ENCODE measurements around the gene TBCB. TPM values are rescaled to one million over a fixed set of nuclear protein-coding genes. Genes with fewer than 3 reads are reported as not detected.
A peak's percentile ranks its signal among the peaks of the same experiment; 100 is the strongest.

The TBCB gene
- total RNA-seq, 4 donors from 2014 or later = 183 to 254 (median 225) TPM

- Histone ChIP-seq H3K9me3 (no peaks in the 10 kb centered on the region), H3K4me1 (peaks cover 5 to 35% (median 10%) of the 10 kb centered on the region in 4 donors), H3K4me3 (peak overlapping the region; percentile 80 to 94 (median 86)), H3K27me3 (no peaks in the 10 kb centered on the region), H3K27ac (peak overlapping the region; percentile 83 to 100 (median 98)), H3K36me3 (peaks cover 4 to 47% (median 16%) of the 10 kb centered on the region in 3 donors)
- TF ChIP-seq EP300 (IDR thresholded peaks at IDR 0.05) = peak in 1 of 2 donors; percentile 31
- peak; percentile 12 to 63 for TF ChIP-seq POLR2A (IDR thresholded peaks at IDR 0.05)
- no peak for TF ChIP-seq CTCF (IDR thresholded peaks at IDR 0.05)
- peak; percentile 73 to 95 for DNase-seq (ENCODE audit: low spot score in 2 of 2)
- WGBS, 2 donors = 24% methylated on average over 34 to 35 of the region's 42 CpGs
Measured at GRCh38 chr19:36141039-36141927, 26.0 kb downstream of the TBCB start.

DNA sequence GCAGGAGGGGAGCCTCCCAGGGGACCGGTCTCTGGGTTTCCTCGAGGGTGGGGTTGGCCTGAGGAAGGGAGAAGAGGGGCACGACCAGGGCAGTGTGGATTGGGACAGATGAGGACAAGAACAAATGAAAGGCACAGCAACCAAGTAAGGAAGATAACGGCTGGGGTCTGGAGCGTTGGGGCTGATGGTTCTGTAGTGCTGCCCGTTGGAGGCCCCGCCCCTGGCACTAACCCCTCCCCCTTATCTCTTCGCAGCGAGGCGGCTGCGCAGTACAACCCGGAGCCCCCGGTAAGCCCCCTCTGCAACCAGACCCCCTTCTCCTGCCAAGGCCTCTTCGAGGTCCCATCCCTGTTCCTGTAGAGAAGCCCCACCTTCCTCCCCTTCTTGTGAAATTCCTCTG is 26.8 kb downstream of the TBCB start:
- peaks cover 5 to 27% (median 7%) of the 10 kb centered on the region in 4 donors for H3K4me1 ChIP-seq
- no peak for DNase-seq (ENCODE audit: low spot score in 2 of 2)
- H3K4me3 ChIP-seq = no peak overlapping the region
- no peak for TF ChIP-seq CTCF (IDR thresholded peaks at IDR 0.05)
- no peak for TF ChIP-seq EP300 (IDR thresholded peaks at IDR 0.05)
- TF ChIP-seq POLR2A (IDR thresholded peaks at IDR 0.05) = no peak
- H3K27ac ChIP-seq = peak overlapping the region in 3 of 4 donors; percentile 98 to 100 (median 98)
- 84 to 90% methylated on average over 14 of the region's 14 CpGs for WGBS, 2 donors
- H3K27me3 ChIP-seq = no peaks in the 10 kb centered on the region
- peaks cover 8 to 55% (median 24%) of the 10 kb centered on the region in 3 donors for H3K36me3 ChIP-seq
- no peaks in the 10 kb centered on the region for H3K9me3 ChIP-seq

GRCh38 chr19:36142496-36142895 is 27.2 kb downstream of the TBCB start:
- H3K27me3 ChIP-seq = no peaks in the 10 kb centered on the region
- 85 to 90% methylated on average over 9 of the region's 9 CpGs for WGBS, 2 donors
- H3K4me3 ChIP-seq = no peak overlapping the region
- H3K9me3 ChIP-seq = no peaks in the 10 kb centered on the region
- H3K36me3 ChIP-seq = peaks cover 8 to 59% (median 28%) of the 10 kb centered on the region in 3 donors
- no peak for DNase-seq (ENCODE audit: low spot score in 2 of 2)
- H3K4me1 ChIP-seq = peaks cover 5 to 23% (median 6%) of the 10 kb centered on the region in 4 donors
- H3K27ac ChIP-seq = no peak overlapping the region
- no peak for TF ChIP-seq CTCF (IDR thresholded peaks at IDR 0.05)
- no peak for TF ChIP-seq POLR2A (IDR thresholded peaks at IDR 0.05)
- TF ChIP-seq EP300 (IDR thresholded peaks at IDR 0.05) = no peak

- H3K27me3 ChIP-seq = no peaks in the 10 kb centered on the region
- H3K4me3 ChIP-seq = no peak overlapping the region
- no peak overlapping the region for H3K27ac ChIP-seq
- DNase-seq (ENCODE audit: low spot score in 2 of 2) = no peak
- no peak for TF ChIP-seq POLR2A (IDR thresholded peaks at IDR 0.05)
- TF ChIP-seq EP300 (IDR thresholded peaks at IDR 0.05) = no peak
- peaks cover 5 to 13% (median 6%) of the 10 kb centered on the region in 4 donors for H3K4me1 ChIP-seq
- H3K36me3 ChIP-seq = peaks cover 8 to 81% (median 44%) of the 10 kb centered on the region in 3 donors
- WGBS, 2 donors = 96 to 97% methylated on average over 6 of the region's 6 CpGs
- no peaks in the 10 kb centered on the region for H3K9me3 ChIP-seq
Measured at GRCh38 chr19:36144624-36145023, 29.4 kb downstream of the TBCB start.

GRCh38 chr19:36149673-36150406 is 34.6 kb downstream of the TBCB start:
- H3K4me3 ChIP-seq = no peak overlapping the region
- no peak for TF ChIP-seq CTCF (IDR thresholded peaks at IDR 0.05)
- TF ChIP-seq EP300 (IDR thresholded peaks at IDR 0.05) = no peak
- TF ChIP-seq POLR2A (IDR thresholded peaks at IDR 0.05) = no peak
- WGBS, 2 donors = 79 to 81% methylated on average over 12 to 13 of the region's 13 CpGs
- peaks cover 8 to 68% (median 33%) of the 10 kb centered on the region in 3 donors for H3K36me3 ChIP-seq
- H3K4me1 ChIP-seq = peaks cover 0 to 28% (median 4%) of the 10 kb centered on the region in 4 donors
- no peak for DNase-seq (ENCODE audit: low spot score in 2 of 2)
- no peaks in the 10 kb centered on the region for H3K27me3 ChIP-seq
- H3K9me3 ChIP-seq = no peaks in the 10 kb centered on the region
- peak overlapping the region in 1 of 4 donors; percentile 91 for H3K27ac ChIP-seq

Measured in tibial nerve (tissue), 4 donors.